ENCODE data around the gene RPS6KA1. TPM values are rescaled to one million over a fixed set of nuclear protein-coding genes. Genes with fewer than 3 reads are reported as not detected.

Gene RPS6KA1
- total and polyA plus RNA-seq, 2 donors (not counting 1 experiment from before 2014, with no cell fraction given), result 0.64 to 1.7 TPM

DNA sequence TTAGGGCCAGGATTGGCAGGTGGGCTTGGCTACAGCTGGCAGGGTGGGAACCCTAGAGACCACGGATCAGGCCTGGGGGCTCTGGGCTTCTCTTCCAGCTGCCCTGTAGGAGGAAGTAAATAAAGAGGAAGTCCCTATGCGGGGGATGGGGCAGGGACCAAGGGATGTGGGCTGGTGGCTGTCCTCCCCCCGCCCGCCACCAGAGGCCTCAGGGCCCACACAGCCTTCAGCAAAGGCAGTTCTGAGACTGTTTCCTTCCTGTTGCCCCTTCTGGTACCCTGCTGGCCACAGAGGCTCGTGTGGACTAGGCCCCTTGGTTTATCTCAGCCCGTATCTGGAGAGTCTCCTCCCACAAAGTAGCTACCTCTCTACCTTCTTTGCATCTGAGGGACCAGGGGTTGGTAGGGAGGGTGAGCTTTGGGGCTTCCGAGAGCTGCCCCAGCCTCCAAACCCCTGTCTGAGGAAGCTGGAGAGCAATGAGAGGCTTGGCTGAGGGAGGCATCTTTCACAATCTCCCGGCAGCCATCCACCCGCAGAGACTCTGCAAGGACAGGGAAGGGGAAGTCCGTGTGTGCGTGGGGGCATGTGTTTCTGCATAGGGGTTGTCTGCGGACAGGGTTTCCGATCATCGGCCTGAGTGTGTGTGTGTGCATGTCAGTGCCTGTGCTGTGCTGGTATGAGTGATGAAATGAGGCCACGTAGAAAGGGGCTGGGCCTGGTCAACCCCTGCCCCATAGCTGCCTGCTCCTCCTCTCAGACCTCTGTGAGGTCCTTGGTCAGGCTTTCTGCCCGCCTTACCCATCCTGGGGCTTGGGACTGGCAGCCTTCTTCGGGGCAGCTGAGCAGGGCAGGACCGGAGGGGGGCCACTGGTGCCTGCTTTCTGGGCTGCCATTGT lies 12.5 kb downstream of the RPS6KA1 start:
- Histone ChIP-seq H3K79me2 (ENCODE audit: control insufficient read depth, insufficient read depth, low read length) (no peaks in the 10 kb centered on the region), H3K4me1 (ENCODE audit: control insufficient read depth, extremely low read depth, insufficient read depth, low read length) (no peaks in the 10 kb centered on the region), H3K36me3 (ENCODE audit: control insufficient read depth, insufficient read depth, low read length) (no peaks in the 10 kb centered on the region), H3K27ac (ENCODE audit: insufficient read depth, low read length) (no peak overlapping the region), H3K9ac (ENCODE audit: insufficient read depth, low read length) (no peak overlapping the region), H3K9me3 (ENCODE audit: control insufficient read depth, insufficient read depth, low read depth, low read length) (no peaks in the 10 kb centered on the region), H3K4me2 (ENCODE audit: extremely low read depth, insufficient read depth, low read length) (no peak overlapping the region), H4K20me1 (ENCODE audit: control insufficient read depth, extremely low read depth, insufficient read depth, low read length) (no peaks in the 10 kb centered on the region), H2AFZ (ENCODE audit: low read length) (peak overlapping the region; percentile 30), H3K4me3 (replicated peaks in 1 of 4; ENCODE audit: control extremely low read depth in 1 of 4, insufficient read depth in 1 of 4, low read depth in 3 of 4, low read length in 4 of 4) (no peak overlapping the region), H3K27me3 (ENCODE audit: control insufficient read depth, insufficient read depth, low read length) (no peaks in the 10 kb centered on the region)
- TF ChIP-seq, protein P1, sequence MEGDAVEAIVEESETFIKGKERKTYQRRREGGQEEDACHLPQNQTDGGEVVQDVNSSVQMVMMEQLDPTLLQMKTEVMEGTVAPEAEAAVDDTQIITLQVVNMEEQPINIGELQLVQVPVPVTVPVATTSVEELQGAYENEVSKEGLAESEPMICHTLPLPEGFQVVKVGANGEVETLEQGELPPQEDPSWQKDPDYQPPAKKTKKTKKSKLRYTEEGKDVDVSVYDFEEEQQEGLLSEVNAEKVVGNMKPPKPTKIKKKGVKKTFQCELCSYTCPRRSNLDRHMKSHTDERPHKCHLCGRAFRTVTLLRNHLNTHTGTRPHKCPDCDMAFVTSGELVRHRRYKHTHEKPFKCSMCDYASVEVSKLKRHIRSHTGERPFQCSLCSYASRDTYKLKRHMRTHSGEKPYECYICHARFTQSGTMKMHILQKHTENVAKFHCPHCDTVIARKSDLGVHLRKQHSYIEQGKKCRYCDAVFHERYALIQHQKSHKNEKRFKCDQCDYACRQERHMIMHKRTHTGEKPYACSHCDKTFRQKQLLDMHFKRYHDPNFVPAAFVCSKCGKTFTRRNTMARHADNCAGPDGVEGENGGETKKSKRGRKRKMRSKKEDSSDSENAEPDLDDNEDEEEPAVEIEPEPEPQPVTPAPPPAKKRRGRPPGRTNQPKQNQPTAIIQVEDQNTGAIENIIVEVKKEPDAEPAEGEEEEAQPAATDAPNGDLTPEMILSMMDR (conservative IDR thresholded peaks at IDR 0.05 in 1 of 2, IDR thresholded peaks at IDR 0.05 in 1 of 2; ENCODE audit: low read depth in 1 of 2, low read length in 2 of 2), result peak in 1 of 2 donors; percentile 23
- no peak for TF ChIP-seq EZH2 (IDR thresholded peaks at IDR 0.05; ENCODE audit: low read length, missing control alignments)
- DNase-seq (ENCODE audit: low read depth in 2 of 2), result peak in 1 of 2 donors; percentile 71

DNA sequence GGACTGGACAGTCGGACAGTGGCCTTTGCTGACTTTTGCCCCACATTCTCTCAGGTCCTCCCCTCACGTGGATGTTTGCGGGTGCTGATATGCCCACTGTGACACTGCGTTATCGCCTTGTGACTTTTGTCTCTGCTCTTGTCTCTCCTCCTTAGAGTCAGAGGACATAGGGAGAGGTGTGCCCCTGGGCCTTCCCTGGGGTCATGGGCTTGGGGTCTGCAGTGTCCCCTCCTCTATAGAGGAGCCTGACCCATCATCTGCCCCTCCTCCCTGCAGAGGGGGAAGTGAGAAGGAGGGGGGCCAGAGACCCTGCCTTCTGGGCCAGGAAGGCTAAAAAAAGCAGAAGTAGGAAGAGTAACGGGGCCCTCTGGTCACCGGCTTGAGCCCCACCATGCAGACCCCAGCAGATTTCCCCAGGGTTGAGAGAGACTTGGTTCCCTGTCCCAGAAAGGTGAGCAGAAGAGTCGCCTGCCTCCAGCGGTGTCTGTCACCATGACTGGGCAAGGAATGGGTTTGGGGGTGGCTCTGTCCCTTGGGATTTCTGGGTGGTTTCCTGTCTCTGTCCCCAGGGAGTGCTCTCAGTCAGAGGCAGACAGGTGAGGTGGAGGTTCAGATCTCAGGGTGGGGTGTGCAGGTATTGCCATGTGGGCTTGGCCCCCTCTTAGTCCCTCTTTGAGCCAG lies 13.3 kb downstream of the RPS6KA1 start:
- TF ChIP-seq, protein P1 (conservative IDR thresholded peaks at IDR 0.05 in 1 of 2, IDR thresholded peaks at IDR 0.05 in 1 of 2; ENCODE audit: low read depth in 1 of 2, low read length in 2 of 2), result no peak
- H3K79me2 ChIP-seq (ENCODE audit: control insufficient read depth, insufficient read depth, low read length), result no peaks in the 10 kb centered on the region
- no peak overlapping the region for H3K9ac ChIP-seq (ENCODE audit: insufficient read depth, low read length)

DNA sequence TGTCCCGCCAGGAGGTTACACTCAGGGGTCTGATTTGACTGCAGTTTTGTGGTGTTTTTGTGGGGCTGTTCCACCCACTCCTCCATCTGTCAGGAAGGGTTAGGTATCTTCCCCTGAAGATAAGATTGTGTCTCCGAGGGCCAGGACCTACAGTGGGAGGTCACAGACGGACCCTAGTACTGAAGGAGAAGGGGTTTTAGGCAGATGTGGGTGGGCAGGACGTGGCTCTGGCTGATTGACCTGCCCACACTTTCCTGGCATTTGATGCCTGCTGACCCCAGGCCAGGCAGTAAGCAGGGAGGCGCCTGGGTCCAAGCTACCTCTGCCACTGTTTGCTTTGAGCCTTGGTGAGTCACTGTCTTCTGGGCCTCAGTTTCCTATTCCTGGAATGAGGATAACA lies 13.9 kb downstream of the RPS6KA1 start:
- no peak overlapping the region for H3K9ac ChIP-seq (ENCODE audit: insufficient read depth, low read length)
- H3K79me2 ChIP-seq (ENCODE audit: control insufficient read depth, insufficient read depth, low read length), result no peaks in the 10 kb centered on the region
- DNase-seq (ENCODE audit: low read depth in 2 of 2), result no peak
- H3K27ac ChIP-seq (ENCODE audit: insufficient read depth, low read length), result no peak overlapping the region
- H3K4me3 ChIP-seq (replicated peaks in 1 of 4; ENCODE audit: control extremely low read depth in 1 of 4, insufficient read depth in 1 of 4, low read depth in 3 of 4, low read length in 4 of 4), result no peak overlapping the region
- TF ChIP-seq, protein P1 (conservative IDR thresholded peaks at IDR 0.05 in 1 of 2, IDR thresholded peaks at IDR 0.05 in 1 of 2; ENCODE audit: low read depth in 1 of 2, low read length in 2 of 2), result no peak
- no peak for TF ChIP-seq EZH2 (IDR thresholded peaks at IDR 0.05; ENCODE audit: low read length, missing control alignments)
- H3K4me1 ChIP-seq (ENCODE audit: control insufficient read depth, extremely low read depth, insufficient read depth, low read length), result no peaks in the 10 kb centered on the region
- no peaks in the 10 kb centered on the region for H3K9me3 ChIP-seq (ENCODE audit: control insufficient read depth, insufficient read depth, low read depth, low read length)
- no peaks in the 10 kb centered on the region for H4K20me1 ChIP-seq (ENCODE audit: control insufficient read depth, extremely low read depth, insufficient read depth, low read length)
- no peaks in the 10 kb centered on the region for H3K27me3 ChIP-seq (ENCODE audit: control insufficient read depth, insufficient read depth, low read length)
- H3K4me2 ChIP-seq (ENCODE audit: extremely low read depth, insufficient read depth, low read length), result no peak overlapping the region
- no peaks in the 10 kb centered on the region for H3K36me3 ChIP-seq (ENCODE audit: control insufficient read depth, insufficient read depth, low read length)
- H2AFZ ChIP-seq (ENCODE audit: low read length), result no peak overlapping the region

More for the DNA sequence above, 13.3 kb downstream of the RPS6KA1 start:
- peak overlapping the region; percentile 30 for H2AFZ ChIP-seq (ENCODE audit: low read length)
- no peaks in the 10 kb centered on the region for H3K36me3 ChIP-seq (ENCODE audit: control insufficient read depth, insufficient read depth, low read length)
- no peaks in the 10 kb centered on the region for H3K27me3 ChIP-seq (ENCODE audit: control insufficient read depth, insufficient read depth, low read length)
- no peaks in the 10 kb centered on the region for H3K4me1 ChIP-seq (ENCODE audit: control insufficient read depth, extremely low read depth, insufficient read depth, low read length)
- H3K4me3 ChIP-seq (replicated peaks in 1 of 4; ENCODE audit: control extremely low read depth in 1 of 4, insufficient read depth in 1 of 4, low read depth in 3 of 4, low read length in 4 of 4), result no peak overlapping the region
- no peaks in the 10 kb centered on the region for H3K9me3 ChIP-seq (ENCODE audit: control insufficient read depth, insufficient read depth, low read depth, low read length)
- no peaks in the 10 kb centered on the region for H4K20me1 ChIP-seq (ENCODE audit: control insufficient read depth, extremely low read depth, insufficient read depth, low read length)
- no peak overlapping the region for H3K27ac ChIP-seq (ENCODE audit: insufficient read depth, low read length)
- DNase-seq (ENCODE audit: low read depth in 2 of 2), result no peak
- H3K4me2 ChIP-seq (ENCODE audit: extremely low read depth, insufficient read depth, low read length), result no peak overlapping the region
